SK-N-SH (cell line): Measurements from ENCODE around the gene PSMA1. TPM values are rescaled to one million over a fixed set of nuclear protein-coding genes. Genes with fewer than 3 reads are reported as not detected.

Source experiments
- CTCF ChIA-PET: fragments of 300-600, 350-600 bp; formaldehyde crosslinking; extraction: SDS; loops from one replicate; lab custom pipeline; 2021; lab: Yijun Ruan, JAX
- POLR2A ChIA-PET: fragments of 350-600 bp; sonication (Branson Sonifier 250); formaldehyde crosslinking; extraction: SDS; loops from one replicate; lab custom pipeline; 2020; ENCODE audit warnings: antibody characterized with exemption, inconsistent platforms; lab: Yijun Ruan, JAX
- DNase-seq: peaks from one replicate; pipeline ENCODE4 v3.0.0; 2012
- H2AFZ ChIP-seq: fragments of 200-600 bp; sonication (generic); 2 replicates; pipeline ENCODE4 v1.8.1; 2016; ENCODE audit warnings: antibody characterized with exemption, mild to moderate bottlenecking, low read depth
- H3F3A ChIP-seq: fragments of 200-600 bp; sonication (generic); replicated peaks from 2 replicates; pipeline ENCODE3; 2016; ENCODE audit warnings: antibody characterized with exemption, mild to moderate bottlenecking; ENCODE audit not compliant: insufficient read depth
- H3K27ac ChIP-seq, 2 experiments: fragments of 200-500 bp in 1 of 2; fragments of 200-600 bp in 1 of 2; sonication (Bioruptor generic) in 1 of 2; sonication (generic), shearing (Covaris generic) in 1 of 2; 2 replicates each; pipeline versions ENCODE4 v1.5.1 to v1.6.1; 2014 to 2016; ENCODE audit warnings: low read depth in 2 of 2, inconsistent platforms in 1 of 2, low read length in 1 of 2, mild to moderate bottlenecking in 1 of 2, mixed read lengths in 1 of 2
- H3K27me3 ChIP-seq: fragments of 200-600 bp; sonication (generic), shearing (Covaris generic); 2 replicates; pipeline ENCODE4 v1.6.1; 2016; ENCODE audit warnings: mixed run types; ENCODE audit not compliant: insufficient read depth
- H3K36me3 ChIP-seq, 2 experiments: fragments of 200-500 bp in 1 of 2; fragments of 200-600 bp in 1 of 2; sonication (Bioruptor generic) in 1 of 2; sonication (generic) in 1 of 2; replicated peaks in 1 of 2; 2 replicates each; pipeline versions ENCODE3 to v1.5.1; 2014 to 2016; ENCODE audit warnings: low read length in 1 of 2, mild to moderate bottlenecking in 1 of 2; ENCODE audit not compliant: insufficient read depth in 2 of 2, control insufficient read depth in 1 of 2
- H3K4me1 ChIP-seq, 2 experiments: fragments of 200-500 bp in 1 of 2; fragments of 200-600 bp in 1 of 2; sonication (Bioruptor generic) in 1 of 2; sonication (generic), shearing (Covaris generic) in 1 of 2; 2 replicates each; pipeline versions ENCODE4 v1.5.1 to v1.6.1; 2014 to 2016; ENCODE audit warnings: low read depth in 1 of 2, low read length in 1 of 2, mixed run types in 1 of 2; ENCODE audit not compliant: insufficient read depth in 2 of 2, control insufficient read depth in 1 of 2
- H3K4me2 ChIP-seq: fragments of 200-600 bp; sonication (generic), shearing (Covaris generic); 2 replicates; pipeline ENCODE4 v1.6.1; 2017; ENCODE audit warnings: mixed run types
- H3K4me3 ChIP-seq, 2 experiments: fragments of 200-500 bp in 1 of 2; fragments of 200-600 bp in 1 of 2; sonication (Bioruptor generic) in 1 of 2; sonication (generic), shearing (Covaris generic) in 1 of 2; 2 replicates each; pipeline versions ENCODE4 v1.5.1 to v1.8.1; 2014 to 2016; ENCODE audit warnings: low read depth in 2 of 2, inconsistent platforms in 1 of 2, low read length in 1 of 2, mild to moderate bottlenecking in 1 of 2, mixed read lengths in 1 of 2, moderate library complexity in 1 of 2
- H3K79me2 ChIP-seq: fragments of 200-600 bp; sonication (generic); 2 replicates; pipeline ENCODE4 v1.8.1; 2017; ENCODE audit warnings: mild to moderate bottlenecking; ENCODE audit not compliant: insufficient read depth
- H3K9ac ChIP-seq: fragments of 200-600 bp; sonication (generic); 2 replicates; pipeline ENCODE4 v1.6.1; 2017; ENCODE audit warnings: mixed run types
- H3K9me2 ChIP-seq: fragments of 200-600 bp; sonication (generic); 2 replicates; pipeline ENCODE4 v1.6.1; 2017; ENCODE audit warnings: mixed run types
- H3K9me3 ChIP-seq: fragments of 200-600 bp; sonication (generic); 2 replicates; pipeline ENCODE4 v1.6.1; 2017; ENCODE audit warnings: mixed run types, mild to moderate bottlenecking, moderate library complexity
- H4K20me1 ChIP-seq: fragments of 200-600 bp; sonication (generic); 2 replicates; pipeline ENCODE4 v1.6.1; 2017; ENCODE audit warnings: mild to moderate bottlenecking, mixed run types; ENCODE audit not compliant: insufficient read depth
- EZH2phosphoT487 ChIP-seq: fragments of 200-600 bp; sonication (generic); IDR thresholded peaks from 2 replicates; pipeline ENCODE4 v1.6.1; 2017; ENCODE audit warnings: low read depth, mixed run types, mild to moderate bottlenecking, antibody characterized with exemption, moderate library complexity, borderline replicate concordance
- FOSL2 ChIP-seq: IDR thresholded peaks from 2 replicates; pipeline ENCODE4 v1.4.0; 2012; ENCODE audit warnings: low read depth, mild to moderate bottlenecking, moderate library complexity, borderline replicate concordance
- GABPA ChIP-seq: IDR thresholded peaks from 2 replicates; pipeline ENCODE4 v1.4.0; 2012; ENCODE audit warnings: low read depth, mild to moderate bottlenecking
- GATA2 ChIP-seq: sonication (generic); formaldehyde crosslinking; IDR thresholded peaks from 2 replicates; pipeline ENCODE4 v1.5.0; 2020; ENCODE audit warnings: mild to moderate bottlenecking, missing genetic modification reagents
- JUND ChIP-seq: IDR thresholded peaks from 2 replicates; pipeline ENCODE4 v1.4.0; 2012
- PBX3 ChIP-seq: IDR thresholded peaks from 2 replicates; pipeline ENCODE4; 2012
- RCOR1 ChIP-seq: fragments of 150-350 bp; IDR thresholded peaks from 2 replicates; pipeline ENCODE4 v1.6.1; 2017; ENCODE audit warnings: antibody characterized with exemption, low read length
- RXRA ChIP-seq: IDR thresholded peaks from 2 replicates; pipeline ENCODE4 v1.4.0; 2012; ENCODE audit warnings: low read depth, mild to moderate bottlenecking, borderline replicate concordance
- SMC3 ChIP-seq: IDR thresholded peaks from 2 replicates; pipeline ENCODE4 v1.6.1; 2012; ENCODE audit warnings: low read depth, low read length, improper control_type of control experiment
- TAF1 ChIP-seq: IDR thresholded peaks from 2 replicates; pipeline ENCODE4 v1.6.1; 2012; ENCODE audit warnings: low read depth, mild to moderate bottlenecking, low read length, moderate library complexity, borderline replicate concordance
- USF1 ChIP-seq: IDR thresholded peaks from 2 replicates; pipeline ENCODE4 v1.4.0; 2012; ENCODE audit warnings: low read depth, borderline replicate concordance
- YY1 ChIP-seq: IDR thresholded peaks from 2 replicates; pipeline ENCODE4 v1.4.0; 2012; ENCODE audit warnings: low read depth, mild to moderate bottlenecking
- WGBS: methylation state at CpG from one replicate; pipeline ENCODE4 v1.1.6; 2017; ENCODE audit warnings: low lambda C conversion rate; 5-methylcytosine and 5-hydroxymethylcytosine counted together
- polyA plus RNA-seq, 3 experiments: library from polyadenylated mRNA; depleted of rRNA; stranded (reverse); fragments of >200 nt; gene quantifications; 2 replicates each; pipeline ENCODE4 v1.2.3, GENCODE V29; 2012

Gene PSMA1
- polyA plus RNA-seq, 1 of the 3 experiments (the other 2 are of a cell fraction): 166 TPM

- Histone ChIP-seq H3K79me2 (peaks cover 26% of the 10 kb centered on the region), H3K36me3 (peaks cover under 1 to 11% of the 10 kb centered on the region in 2 experiments), H3K27ac (no peak overlapping the region), H3K9me2 (no peaks in the 10 kb centered on the region), H2AFZ (no peak overlapping the region), H3K4me2 (no peak overlapping the region), H3K27me3 (no peaks in the 10 kb centered on the region), H3K9me3 (no peaks in the 10 kb centered on the region), H3K4me1 (peaks cover 0 to 4% of the 10 kb centered on the region in 2 experiments; a peak in 2 of 4 replicates), H3K4me3 (no peak overlapping the region), H3F3A (no peaks in the 10 kb centered on the region), H4K20me1 (no peaks in the 10 kb centered on the region), H3K9ac (no peak overlapping the region)
- no peak for TF ChIP-seq YY1
- no peak for TF ChIP-seq RCOR1
- no peak for TF ChIP-seq PBX3
- no peak for TF ChIP-seq GABPA
- no peak for TF ChIP-seq FOSL2
- TF ChIP-seq GATA2: no peak
- no peak for TF ChIP-seq TAF1
- no peak for TF ChIP-seq RXRA
- TF ChIP-seq EZH2phosphoT487: no peak
- no peak for DNase-seq
- POLR2A ChIA-PET: interaction anchor here (0.7 kb wide), 1 partner anchor 834 kb away, joined by 6 read pairs; no protein-coding TSS in a partner anchor
- CTCF ChIA-PET: no interaction called here
- WGBS: 94% methylated on average over 1 of the region's 1 CpG
Measured at GRCh38 chr11:14522801-14523200, 2.6 kb upstream of the PSMA1 start.

- Histone ChIP-seq H3K4me1 (peaks cover 0 to 4% of the 10 kb centered on the region in 2 experiments; a peak in 2 of 4 replicates), H4K20me1 (no peaks in the 10 kb centered on the region), H3K9me3 (no peaks in the 10 kb centered on the region)
- no peak for DNase-seq
- no peak for TF ChIP-seq USF1
- no peak for TF ChIP-seq RXRA
- TF ChIP-seq JUND: no peak
- TF ChIP-seq SMC3: no peak
- TF ChIP-seq, all 33 proteins: peak for 0
- Histone ChIP-seq H3K79me2 (peaks cover 32% of the 10 kb centered on the region), H3K9me2 (no peaks in the 10 kb centered on the region), H3F3A (no peaks in the 10 kb centered on the region), H2AFZ (no peak overlapping the region), H3K36me3 (peaks cover 6 to 16% of the 10 kb centered on the region in 2 experiments), H3K4me3 (no peak overlapping the region), H3K4me2 (no peak overlapping the region), H3K9ac (no peak overlapping the region), H3K27ac (no peak overlapping the region), H3K27me3 (no peaks in the 10 kb centered on the region)
- POLR2A ChIA-PET: no interaction called here
- CTCF ChIA-PET: no interaction called here
- WGBS: 97% methylated on average over 1 of the region's 1 CpG
Measured at GRCh38 chr11:14522245-14522644, 2.1 kb upstream of the PSMA1 start.
